Glutamatergic neuron (in vitro differentiated cells): ENCODE results near the gene OR11A1. TPM values are rescaled to one million over a fixed set of nuclear protein-coding genes. Genes with fewer than 3 reads are reported as not detected.
"Not testable (repeated sequence)": the region's sequence is repeated elsewhere in the genome, so short reads cannot be mapped to it uniquely, and the experiment has no call there.

ENCODE experiments used
- DNase-seq: peaks from one replicate; pipeline ENCODE4 v3.0.0; 2022
- H3K27ac Mint-ChIP-seq: one replicate; pipeline ENCODE4 v1.8.0; 2020; ENCODE audit warnings: mild to moderate bottlenecking, mixed read lengths, inconsistent platforms; ENCODE audit not compliant: unreplicated experiment
- H3K27me3 Mint-ChIP-seq: one replicate; pipeline ENCODE4 v1.8.0; 2020; ENCODE audit warnings: mild to moderate bottlenecking, moderate library complexity, mixed read lengths, inconsistent platforms; ENCODE audit not compliant: unreplicated experiment
- H3K36me3 Mint-ChIP-seq: one replicate; pipeline ENCODE4 v1.8.0; 2020; ENCODE audit warnings: mild to moderate bottlenecking, mixed read lengths, inconsistent platforms; ENCODE audit not compliant: unreplicated experiment
- H3K4me1 Mint-ChIP-seq: one replicate; pipeline ENCODE4 v1.8.0; 2020; ENCODE audit warnings: mild to moderate bottlenecking, low read depth, mixed read lengths, inconsistent platforms; ENCODE audit not compliant: unreplicated experiment
- H3K4me3 Mint-ChIP-seq: one replicate; pipeline ENCODE4 v1.8.0; 2020; ENCODE audit warnings: mild to moderate bottlenecking, mixed read lengths, inconsistent platforms; ENCODE audit not compliant: unreplicated experiment
- H3K9me3 Mint-ChIP-seq: one replicate; pipeline ENCODE4 v1.8.0; 2020; ENCODE audit warnings: mild to moderate bottlenecking, moderate library complexity, mixed read lengths, inconsistent platforms; ENCODE audit not compliant: unreplicated experiment
- CTCF ChIP-seq: fragments of 200-600 bp; sonication (generic); IDR thresholded peaks from one replicate; pipeline ENCODE4 v1.5.0; 2021; ENCODE audit not compliant: partially characterized antibody, unreplicated experiment
- total RNA-seq: library from RNA; stranded (reverse); fragmentation: NEBNext Ultra II Directional; extraction: Animal tissue kit (Norgen Biotek cat#: 25700); gene quantifications from one replicate; pipeline ENCODE4 v1.2.1, GENCODE V29; 2021; ENCODE audit not compliant: unreplicated experiment

The OR11A1 gene
- total RNA-seq, 1 donor from 2014 or later = not detected

GRCh38 chr6:29462022-29462421 is 5.2 kb upstream of the OR11A1 start:
- H3K27ac Mint-ChIP-seq = no peak overlapping the region
- peaks cover 3% of the 10 kb centered on the region for H3K27me3 Mint-ChIP-seq
- H3K4me1 Mint-ChIP-seq = no peaks in the 10 kb centered on the region
- no peak overlapping the region for H3K4me3 Mint-ChIP-seq
- TF ChIP-seq CTCF = no peak
- H3K36me3 Mint-ChIP-seq = no peaks in the 10 kb centered on the region
- H3K9me3 Mint-ChIP-seq = no peaks in the 10 kb centered on the region
- no peak for DNase-seq

- Mint-ChIP-seq H3K27ac (no peak overlapping the region), H3K4me3 (no peak overlapping the region), H3K4me1 (no peaks in the 10 kb centered on the region), H3K36me3 (no peaks in the 10 kb centered on the region), H3K9me3 (no peaks in the 10 kb centered on the region), H3K27me3 (peaks cover 3% of the 10 kb centered on the region)
- TF ChIP-seq CTCF = no peak
- DNase-seq = no peak
Measured at GRCh38 chr6:29461021-29461814, 4.3 kb upstream of the OR11A1 start.

- no peak overlapping the region for H3K4me3 Mint-ChIP-seq
- no peak for TF ChIP-seq CTCF
- DNase-seq = no peak
- no peak overlapping the region for H3K27ac Mint-ChIP-seq
- no peaks in the 10 kb centered on the region for H3K4me1 Mint-ChIP-seq
- H3K9me3 Mint-ChIP-seq = no peaks in the 10 kb centered on the region
- no peaks in the 10 kb centered on the region for H3K27me3 Mint-ChIP-seq
- H3K36me3 Mint-ChIP-seq = no peaks in the 10 kb centered on the region
Measured at GRCh38 chr6:29451471-29452193, 5.2 kb downstream of the OR11A1 start.

- Mint-ChIP-seq H3K27me3 (peaks cover 4% of the 10 kb centered on the region), H3K27ac (no peak overlapping the region), H3K36me3 (no peaks in the 10 kb centered on the region), H3K9me3 (peaks cover 1% of the 10 kb centered on the region), H3K4me3 (no peak overlapping the region), H3K4me1 (no peaks in the 10 kb centered on the region)
- no peak for DNase-seq
- TF ChIP-seq CTCF = no peak
Measured at GRCh38 chr6:29447670-29448069, 9.2 kb downstream of the OR11A1 start.

GRCh38 chr6:29444031-29444430 is 12.8 kb downstream of the OR11A1 start:
- not testable (repeated sequence) for H3K4me3 Mint-ChIP-seq, H3K36me3 Mint-ChIP-seq, H3K27me3 Mint-ChIP-seq, H3K9me3 Mint-ChIP-seq, H3K27ac Mint-ChIP-seq, H3K4me1 Mint-ChIP-seq, DNase-seq
